GM12878 (cell line): ENCODE results near the gene LDHA.

Experiments
- ASH2L ChIP-seq: fragments of 300-600, 200-600 bp; sonication (generic); IDR thresholded peaks from 2 replicates; pipeline ENCODE4 v1.6.1; 2017; ENCODE audit warnings: low read depth, mild to moderate bottlenecking, borderline replicate concordance
- BCL3 ChIP-seq: IDR thresholded peaks from 2 replicates; pipeline ENCODE4 v1.6.1; 2011; ENCODE audit warnings: borderline replicate concordance, low read depth, mild to moderate bottlenecking, moderate library complexity, low read length; ENCODE audit not compliant: insufficient read depth, poor library complexity, severe bottlenecking
- CTCF ChIP-seq, 3 experiments: IDR thresholded peaks in 2 of 3; conservative IDR thresholded peaks in 1 of 3; 2 replicates each; pipeline ENCODE4 v1.5.1; 2011; ENCODE audit warnings: low read depth in 3 of 3, low read length in 3 of 3, mild to moderate bottlenecking in 3 of 3, control low read depth in 2 of 3, moderate library complexity in 2 of 3, inconsistent platforms in 1 of 3, mixed read lengths in 1 of 3; ENCODE audit not compliant: control insufficient read depth in 2 of 3, insufficient read depth in 1 of 3; ENCODE audit errors: extremely low read depth in 1 of 3
- IRF4 ChIP-seq: IDR thresholded peaks from 2 replicates; pipeline ENCODE4 v1.6.1; 2011; ENCODE audit warnings: low read depth, low read length
- POLR2A ChIP-seq: IDR thresholded peaks from 2 replicates; pipeline ENCODE4 v1.6.1; 2011; ENCODE audit warnings: low read depth, mild to moderate bottlenecking, low read length
- POLR2AphosphoS2 ChIP-seq: IDR thresholded peaks from 2 replicates; pipeline ENCODE4 v1.6.1; 2011; ENCODE audit warnings: low read depth, mild to moderate bottlenecking, low read length, improper control_type of control experiment, moderate library complexity
- SUZ12 ChIP-seq: fragments of 200-600 bp; sonication (generic); IDR thresholded peaks from one replicate; pipeline ENCODE4 v1.6.1; 2018; ENCODE audit warnings: antibody characterized with exemption, mild to moderate bottlenecking; ENCODE audit not compliant: unreplicated experiment

- TF ChIP-seq IRF4 (no peak), CTCF (IDR thresholded peaks at IDR 0.05 in 2 of 3, conservative IDR thresholded peaks at IDR 0.05 in 1 of 3; ENCODE audit: control insufficient read depth in 2 of 3, extremely low read depth in 1 of 3, insufficient read depth in 1 of 3, low read depth in 3 of 3, low read length in 3 of 3) (no peak), SUZ12 (no peak), BCL3 (no peak), POLR2A (no peak), POLR2AphosphoS2 (no peak), ASH2L (no peak)
These were observed 1.7 kb upstream of the LDHA start for GRCh38 chr11:18392434-18393321.
